ENCODE results near the gene ORC1.

ORC1 gene

DNA sequence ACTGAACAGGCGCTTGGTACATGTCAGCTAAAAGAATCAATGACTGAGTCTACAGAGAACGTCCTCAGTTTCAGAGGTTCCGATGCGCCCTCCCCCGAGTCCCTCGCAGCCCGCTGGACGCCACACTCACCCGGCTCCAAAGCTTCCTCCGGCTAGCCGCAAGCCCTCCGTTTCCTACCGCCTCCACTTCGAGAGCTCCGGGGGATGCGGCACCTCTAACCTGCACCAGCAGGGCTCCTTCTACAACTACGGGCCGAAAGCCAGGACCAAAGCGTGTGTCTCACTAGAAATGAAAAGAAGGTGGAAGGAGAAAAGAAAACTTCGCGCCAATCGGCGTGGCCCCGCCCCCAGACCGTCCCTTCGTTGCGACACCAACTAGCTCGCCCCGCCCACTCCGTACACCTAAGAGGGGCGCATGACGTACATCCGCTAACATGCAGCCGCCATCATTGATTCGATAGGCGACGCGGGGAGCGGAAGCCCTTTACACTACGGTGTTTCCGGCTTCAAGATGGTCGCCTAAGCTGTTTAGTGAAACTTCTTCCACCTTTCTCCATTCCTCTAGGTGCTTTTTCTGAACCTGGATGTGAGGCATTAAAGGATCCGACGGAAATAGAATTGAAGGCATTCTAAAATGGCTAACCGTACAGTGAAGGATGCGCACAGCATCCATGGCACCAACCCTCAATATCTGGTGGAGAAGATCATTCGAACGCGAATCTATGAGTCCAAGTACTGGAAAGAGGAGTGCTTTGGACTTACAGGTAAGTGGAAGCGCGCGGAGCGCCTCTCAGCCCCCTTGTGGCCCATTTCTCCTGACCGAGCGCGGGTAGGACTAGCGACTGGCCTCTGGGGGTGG is at the start of gene ORC1, which contains the start of gene PRPF38A:
ORC1 (minus strand) TSS at position 308 of the 859 bp plus-strand sequence. CDS start 2,200 bp downstream, outside the sequence.
PRPF38A (plus strand) TSS at position 487 of the 859 bp plus-strand sequence; CDS start at position 635, 148 bp downstream.
- no peak for DNase-seq

DNA sequence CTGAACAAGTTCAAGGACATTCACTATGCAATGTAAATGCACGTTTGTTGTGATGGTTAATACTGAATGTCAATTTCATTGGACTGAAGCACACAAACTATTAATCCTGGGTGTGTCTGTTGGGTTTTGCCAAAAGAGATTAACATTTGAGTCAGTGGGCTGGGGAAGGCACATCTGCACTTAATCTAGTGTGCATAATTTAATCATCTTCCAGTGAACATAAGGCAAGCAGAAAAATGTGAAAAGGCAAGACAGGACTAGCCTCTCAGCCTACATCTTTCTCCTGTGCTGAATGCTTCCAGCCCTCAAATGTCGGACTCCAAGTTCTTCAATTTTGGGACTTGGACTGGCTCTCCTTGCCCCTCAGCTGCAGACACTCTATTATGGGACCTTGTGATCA is 40.2 kb upstream of the ORC1 start:
- DNase-seq: no peak

DNA sequence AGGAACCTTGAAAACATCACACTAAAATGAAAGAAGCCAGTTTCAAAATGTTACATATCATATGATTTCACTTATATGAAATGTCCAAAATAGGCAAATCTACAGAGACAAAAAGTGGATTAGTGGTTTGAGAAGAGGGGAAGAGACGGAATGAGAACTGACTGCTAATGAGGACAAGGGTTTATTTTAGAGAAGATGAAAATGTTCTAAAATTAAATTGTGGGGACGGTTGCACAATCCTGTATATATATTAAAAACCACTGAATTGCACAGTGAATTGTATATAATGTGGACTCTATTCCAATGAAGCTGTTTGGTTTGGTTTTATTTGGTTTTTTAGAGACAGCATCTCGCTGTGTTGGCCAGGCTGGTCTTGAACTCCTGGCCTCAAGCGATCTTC is 35.8 kb upstream of the ORC1 start:
- no peak for DNase-seq

DNA sequence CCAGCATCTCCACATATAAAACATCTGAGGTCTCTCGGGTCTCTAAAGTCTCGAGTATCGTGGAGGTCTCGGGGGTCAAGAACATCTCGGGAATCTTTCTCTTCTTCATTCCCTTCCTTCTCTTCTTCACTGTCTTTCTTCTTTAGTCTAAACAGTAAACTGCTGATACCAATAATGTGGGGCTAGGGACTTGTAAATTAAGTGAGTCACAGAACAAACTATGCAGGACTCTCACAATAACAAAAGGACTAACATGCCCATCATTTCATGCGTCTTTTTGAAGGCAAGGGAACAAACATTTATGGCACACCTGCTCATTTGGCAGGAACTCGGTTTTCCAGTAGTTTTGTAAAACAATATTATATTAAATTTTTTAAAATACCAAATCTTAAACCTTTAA is 32.6 kb upstream of the ORC1 start:
- no peak for DNase-seq

DNA sequence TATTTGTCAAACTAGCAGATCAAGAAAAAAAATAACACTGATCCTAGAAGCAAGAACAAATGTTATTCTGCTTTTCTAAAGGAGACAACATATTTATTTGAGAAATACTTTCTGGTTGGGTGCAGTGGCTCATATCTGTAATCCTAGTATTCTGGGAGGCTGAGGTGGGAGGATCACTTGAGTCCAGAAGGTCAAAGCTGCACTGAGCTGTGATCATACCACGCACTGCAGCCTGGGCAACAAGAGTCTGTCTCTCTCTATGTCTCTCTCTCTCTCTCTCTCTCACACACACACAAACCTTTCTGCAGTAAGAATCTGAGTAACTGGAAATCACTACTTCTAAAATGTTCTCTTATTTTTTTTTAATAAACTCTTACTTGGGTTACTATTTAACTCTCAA is 31.4 kb upstream of the ORC1 start:
- no peak for DNase-seq

DNA sequence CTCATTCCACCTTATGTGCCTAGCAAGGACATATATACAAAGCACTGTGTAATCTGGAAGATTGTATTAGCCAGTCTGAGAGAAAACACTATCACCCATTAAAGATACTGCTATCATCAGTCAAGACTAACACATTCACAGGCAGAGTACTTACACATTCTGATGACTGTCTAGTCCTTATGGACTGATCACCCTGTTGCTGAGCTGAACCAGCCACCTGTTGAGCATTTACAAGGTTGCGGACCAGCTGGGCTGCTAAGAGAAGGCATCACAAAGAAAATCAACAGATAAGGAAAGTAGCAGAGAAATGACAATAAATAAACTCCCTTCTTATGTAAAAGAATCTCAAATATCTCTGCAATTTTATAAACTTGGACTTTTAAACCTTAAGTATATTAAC is 31.0 kb upstream of the ORC1 start:
- no peak for DNase-seq

DNA sequence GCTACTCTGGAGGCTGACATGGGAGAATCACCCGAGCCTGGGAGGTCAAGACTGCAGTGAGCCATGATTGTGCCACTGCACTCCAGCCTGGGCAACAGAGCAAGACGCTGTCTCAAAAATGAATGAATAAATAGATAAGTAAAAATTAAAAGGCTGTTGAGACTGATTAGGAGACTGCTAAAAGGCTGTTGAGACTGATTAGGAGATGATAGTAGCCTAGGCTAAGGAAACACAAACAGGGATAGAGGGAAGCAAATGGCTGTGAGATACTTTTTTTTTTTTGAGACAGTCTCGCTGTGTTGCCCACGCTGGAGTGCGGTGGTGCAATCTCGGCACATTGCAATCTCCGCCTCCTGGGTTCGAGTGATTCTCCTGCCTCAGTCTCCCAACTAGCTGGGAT is 28.6 kb upstream of the ORC1 start:
- DNase-seq: no peak

DNA sequence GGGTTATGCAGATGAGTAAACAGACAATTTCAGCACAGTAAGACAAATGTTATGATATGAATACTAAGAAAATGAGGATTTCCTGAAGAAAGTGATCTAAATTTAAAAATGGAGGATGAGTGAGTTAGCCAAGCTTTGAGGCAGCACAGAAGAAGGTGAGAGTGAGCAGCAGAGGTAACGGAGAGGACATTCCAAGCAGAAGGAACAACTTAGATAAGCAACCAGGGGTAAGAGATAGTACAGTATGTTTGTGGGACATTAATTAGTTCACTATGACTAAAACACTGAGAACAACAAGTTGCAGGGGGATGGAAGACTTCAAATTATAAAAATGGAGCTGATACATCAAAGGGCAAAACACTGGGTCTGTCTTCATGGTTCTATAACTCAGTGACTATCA is 22.9 kb upstream of the ORC1 start:
- no peak for DNase-seq

DNA sequence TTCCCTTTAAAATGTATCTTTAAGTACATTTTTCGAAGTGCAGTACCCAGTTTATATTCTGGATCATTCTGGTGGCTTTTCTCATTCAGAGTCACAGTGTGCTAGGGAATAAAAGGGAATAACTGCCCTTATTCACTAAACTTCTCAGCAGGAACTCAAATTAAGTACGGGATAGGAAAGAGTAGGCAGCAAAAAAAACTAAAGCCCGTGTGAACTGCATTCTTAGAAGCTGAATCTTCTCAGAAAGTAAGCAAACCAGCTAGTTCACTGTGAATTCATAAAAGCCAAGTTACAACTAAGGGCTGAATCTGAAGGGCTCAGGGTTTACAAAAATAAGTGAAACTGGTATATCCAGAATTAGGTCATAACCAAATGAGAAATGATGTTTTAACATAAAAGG is 22.1 kb upstream of the ORC1 start:
- DNase-seq: no peak

DNA sequence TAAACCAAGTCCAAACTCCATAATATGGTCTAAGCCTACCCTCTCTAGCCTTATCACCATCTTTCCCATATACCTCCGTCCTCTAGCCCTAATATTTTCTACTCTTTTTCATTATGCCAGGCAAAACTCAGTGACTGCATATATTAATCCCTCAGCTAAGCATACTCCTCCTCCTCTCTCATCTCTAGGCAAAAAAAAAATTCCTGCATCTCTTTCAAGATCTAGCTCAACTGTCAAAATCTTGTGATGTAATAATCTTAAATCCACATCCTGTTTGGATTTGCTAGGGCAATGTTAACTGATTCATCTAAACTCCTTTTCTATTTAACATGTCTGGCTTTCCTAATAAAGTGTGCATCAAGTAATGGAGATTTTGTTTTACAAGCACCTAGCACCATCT is 20.6 kb upstream of the ORC1 start:
- DNase-seq: no peak

DNA sequence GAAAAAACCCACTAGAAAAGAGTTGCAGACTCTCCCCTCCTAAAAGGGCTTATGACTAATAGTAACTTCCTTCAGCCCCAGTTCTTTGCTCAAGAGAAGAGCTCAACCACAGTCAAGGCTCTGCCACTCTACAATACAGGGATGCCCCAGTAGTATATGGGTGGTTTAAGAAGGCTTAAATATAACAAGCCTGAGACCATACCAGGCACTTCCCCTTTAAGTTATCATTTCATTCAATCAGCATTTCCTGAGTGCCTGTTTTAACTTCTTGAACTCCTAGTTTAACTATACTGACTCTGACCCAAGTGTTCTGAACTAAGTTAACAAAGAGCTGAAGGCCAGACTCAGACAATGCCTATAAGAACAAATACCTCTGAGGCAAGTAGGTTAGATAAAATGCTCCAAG is 20.0 kb upstream of the ORC1 start:
- DNase-seq: no peak

DNA sequence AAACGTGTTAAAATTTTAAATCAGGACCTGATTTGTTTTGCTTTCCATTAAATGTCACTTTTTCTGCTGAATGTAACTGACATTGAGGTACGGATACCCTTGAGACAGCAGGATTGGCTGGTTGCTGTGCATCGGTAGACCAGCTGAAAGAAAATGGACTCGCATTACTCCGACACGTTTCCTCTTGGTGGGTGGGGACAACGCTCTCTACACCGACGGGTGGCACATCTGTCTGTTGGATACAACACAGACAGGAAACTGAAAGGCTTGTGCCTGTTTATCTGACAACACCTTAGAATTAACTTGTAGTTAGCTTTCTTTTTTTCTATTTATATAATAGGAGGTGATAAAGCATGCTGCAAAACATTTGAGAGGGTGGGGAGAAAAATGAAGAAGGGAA is 19.5 kb upstream of the ORC1 start:
- no peak for DNase-seq

DNA sequence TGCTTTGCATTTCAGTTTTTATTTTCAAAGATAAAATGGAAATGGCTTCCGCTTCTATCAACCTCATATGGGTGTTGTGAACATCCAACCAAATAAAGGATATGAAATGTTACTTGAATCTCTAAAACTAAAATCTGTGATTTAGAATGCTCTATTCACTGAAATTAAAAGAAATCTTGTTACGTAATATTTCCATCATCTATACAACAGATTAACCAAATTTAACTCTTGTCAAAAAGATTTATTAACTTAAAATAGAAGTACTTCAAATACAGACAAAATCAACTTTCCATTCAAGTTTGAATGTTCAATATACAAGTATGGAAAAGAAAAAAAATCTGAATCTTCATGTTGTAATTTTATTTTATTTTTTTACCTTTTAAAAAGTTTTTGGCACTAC is 18.8 kb upstream of the ORC1 start:
- no peak for DNase-seq

DNA sequence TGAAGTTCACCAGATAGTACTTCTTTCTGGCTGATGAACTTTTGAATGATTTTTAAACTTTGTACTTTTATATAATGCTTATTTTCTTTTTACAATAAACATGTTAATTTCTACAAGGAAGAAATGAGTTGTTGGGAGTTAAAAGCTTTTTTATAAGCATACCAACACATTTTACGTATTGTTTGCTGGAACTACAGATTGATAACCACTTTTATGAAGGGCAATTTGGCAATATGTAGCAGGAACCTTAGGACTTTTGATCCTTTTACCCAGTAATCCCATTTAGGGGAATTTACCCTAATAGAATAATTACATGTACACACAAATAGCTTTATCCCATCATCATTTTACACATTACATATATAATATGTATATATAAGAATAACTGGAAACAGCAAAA is 16.5 kb upstream of the ORC1 start:
- no peak for DNase-seq

DNA sequence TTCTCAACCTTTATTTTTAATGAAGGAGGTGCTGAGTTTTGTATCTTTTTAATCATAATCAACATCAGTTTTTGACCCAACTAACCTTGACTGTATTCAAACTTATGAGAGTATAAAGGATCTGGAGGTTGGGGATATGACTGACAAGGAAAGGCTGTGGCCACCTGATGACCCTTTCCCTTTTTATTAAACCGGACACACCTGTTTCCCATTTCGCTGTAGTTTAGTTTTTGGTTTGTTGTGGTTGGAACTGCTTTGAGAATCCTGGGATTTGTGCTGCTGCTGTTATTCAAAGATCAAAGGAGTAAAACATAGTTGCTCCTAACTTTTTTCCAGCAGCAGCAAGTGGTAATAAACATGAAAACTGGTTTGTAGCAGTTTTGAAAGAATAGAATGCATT is 12.6 kb upstream of the ORC1 start:
- DNase-seq: no peak

DNA sequence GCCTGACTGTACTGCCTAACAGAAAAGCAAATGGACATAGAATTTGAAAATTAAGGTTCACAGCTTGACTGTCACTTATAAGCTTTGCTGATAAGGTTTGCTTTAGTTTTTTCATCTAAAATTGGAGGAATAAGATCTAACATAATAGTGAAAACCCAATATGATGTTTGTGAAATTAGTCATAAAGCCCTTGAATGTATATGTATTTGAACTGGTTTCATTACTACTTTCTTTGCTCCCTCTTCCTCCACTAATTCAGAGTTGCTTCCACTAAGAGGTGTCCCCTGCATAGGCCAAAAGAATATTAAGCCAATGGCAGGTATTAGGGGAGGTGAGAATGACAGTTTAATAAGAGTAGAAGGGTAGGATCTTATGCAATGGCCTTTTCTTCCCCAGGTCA is 10.7 kb upstream of the ORC1 start:
- no peak for DNase-seq

DNA sequence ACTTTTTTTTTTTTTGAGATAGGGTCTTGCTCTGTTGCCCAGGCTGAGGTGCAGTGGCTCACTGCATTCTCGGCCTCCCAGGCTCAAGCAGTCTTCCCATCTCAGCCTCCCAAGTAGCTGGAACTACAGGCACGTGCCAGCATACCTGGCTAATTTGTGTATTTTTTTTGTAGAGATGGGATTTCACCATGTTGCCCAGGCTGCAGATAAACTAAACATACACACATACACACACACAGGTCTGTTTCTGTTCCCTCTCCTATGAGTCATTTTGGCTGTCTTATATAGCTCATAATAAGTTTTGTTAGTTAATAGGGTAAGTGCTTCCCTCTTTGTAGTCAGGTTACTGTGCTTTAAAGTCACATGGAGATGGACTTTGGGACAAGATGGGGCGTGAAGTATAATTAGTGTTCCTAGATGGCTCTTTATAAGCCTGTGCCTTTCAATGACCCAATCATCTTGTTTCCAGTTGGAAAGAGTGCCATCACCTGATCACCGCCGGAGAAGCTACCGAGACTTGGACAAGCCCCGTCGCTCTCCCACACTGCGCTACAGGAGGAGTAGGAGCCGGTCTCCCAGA is 9.3 kb upstream of the ORC1 start:
- DNase-seq: no peak

DNA sequence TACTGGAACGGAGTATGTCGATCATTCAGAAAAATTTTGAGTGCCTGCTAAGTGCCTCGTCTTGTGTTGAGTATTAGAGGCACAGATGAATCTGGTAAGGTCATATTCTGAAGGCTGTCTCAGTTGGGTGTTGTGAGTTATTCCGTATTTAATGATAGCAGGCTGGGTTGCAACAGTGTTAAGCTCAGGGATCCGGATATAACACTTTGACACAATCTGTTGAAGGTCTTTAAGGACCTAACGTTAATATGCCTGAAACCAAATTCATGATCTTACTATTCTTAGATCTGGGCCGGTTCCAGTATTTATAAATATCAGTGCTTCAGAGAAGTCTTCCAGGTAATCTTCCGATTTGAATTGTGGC is 734 bp upstream of the ORC1 start:
- no peak for DNase-seq

DNA sequence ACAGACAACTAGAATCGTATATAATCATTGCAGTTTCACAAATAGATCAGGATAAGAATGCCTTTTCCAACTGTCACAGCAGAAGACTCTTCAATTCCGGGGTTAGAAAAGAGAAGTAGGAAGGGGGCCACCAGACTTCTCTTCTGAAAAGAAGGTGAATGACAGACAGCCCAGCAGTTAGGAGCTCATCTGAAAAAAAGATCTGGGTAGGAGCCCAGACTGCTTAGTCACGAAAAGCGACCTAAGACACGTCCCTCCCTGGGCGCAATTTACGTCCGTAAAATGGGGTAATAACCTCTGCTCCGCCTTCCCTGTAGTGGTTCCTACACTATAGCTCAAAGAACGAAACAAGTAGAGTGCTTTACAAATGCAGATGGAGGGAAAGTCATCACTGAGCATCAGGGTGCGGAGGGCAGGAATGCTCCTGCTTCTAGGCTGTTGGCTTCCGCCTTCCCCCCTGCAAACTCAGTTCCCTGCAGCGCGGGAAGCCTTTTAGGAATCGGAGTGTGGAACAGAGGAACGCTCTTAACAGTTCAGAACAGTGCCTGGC is 582 bp downstream of the ORC1 start:
- no peak for DNase-seq

DNA sequence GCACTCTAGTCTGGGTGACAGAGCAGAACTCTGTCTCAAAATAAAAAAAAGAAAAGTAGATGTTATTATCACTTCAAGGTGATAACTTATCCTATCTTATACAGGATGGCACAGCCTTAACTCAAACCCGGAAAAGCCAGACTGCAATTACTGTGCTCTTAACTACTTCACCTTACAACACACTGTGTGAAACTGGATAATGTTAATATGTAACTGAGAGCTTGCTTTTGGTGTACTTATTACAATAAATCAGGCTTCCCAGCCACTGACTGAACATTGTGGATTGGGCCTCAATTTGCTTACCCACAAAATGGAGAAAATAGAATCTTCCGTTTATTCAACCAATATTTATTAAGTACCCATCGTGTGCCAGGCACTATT is 1.4 kb downstream of the ORC1 start:
- DNase-seq: no peak

DNA sequence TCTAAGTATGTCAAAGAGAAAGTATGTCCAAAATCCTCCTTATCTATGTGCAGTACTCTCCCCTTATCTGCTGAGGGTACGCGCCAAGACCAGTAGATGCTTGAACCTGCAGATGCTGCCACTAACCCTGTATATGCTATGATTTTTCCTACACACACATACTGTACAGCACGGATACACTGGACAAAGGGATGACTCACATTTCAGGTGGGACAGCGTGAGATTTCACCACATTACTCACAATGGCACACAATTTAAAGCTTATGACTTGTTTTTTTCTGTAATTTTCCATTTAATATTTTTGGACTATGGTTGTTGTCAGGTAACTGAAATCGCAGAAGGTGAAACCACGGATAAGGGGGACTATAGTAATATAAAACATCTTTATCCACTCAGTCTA is 4.1 kb downstream of the ORC1 start:
- no peak for DNase-seq

DNA sequence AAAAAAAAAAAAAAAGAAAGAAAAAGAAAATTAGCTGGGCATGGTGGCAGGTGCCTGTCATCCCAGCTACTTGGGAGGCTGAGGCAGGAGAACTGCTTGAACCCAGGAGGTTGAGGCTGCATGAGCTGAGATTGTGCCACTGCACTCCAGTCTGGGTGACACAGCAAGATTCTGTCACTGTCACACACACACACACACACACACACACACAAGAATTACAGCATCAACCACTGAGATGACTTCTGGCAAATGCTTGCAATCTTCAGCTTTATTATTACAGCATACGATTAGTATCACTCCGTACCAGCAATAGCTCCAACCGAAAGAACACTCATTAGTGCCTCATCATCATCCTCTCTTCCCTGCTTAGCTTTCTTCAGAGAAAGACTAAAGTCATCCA is 4.6 kb downstream of the ORC1 start:
- no peak for DNase-seq

DNA sequence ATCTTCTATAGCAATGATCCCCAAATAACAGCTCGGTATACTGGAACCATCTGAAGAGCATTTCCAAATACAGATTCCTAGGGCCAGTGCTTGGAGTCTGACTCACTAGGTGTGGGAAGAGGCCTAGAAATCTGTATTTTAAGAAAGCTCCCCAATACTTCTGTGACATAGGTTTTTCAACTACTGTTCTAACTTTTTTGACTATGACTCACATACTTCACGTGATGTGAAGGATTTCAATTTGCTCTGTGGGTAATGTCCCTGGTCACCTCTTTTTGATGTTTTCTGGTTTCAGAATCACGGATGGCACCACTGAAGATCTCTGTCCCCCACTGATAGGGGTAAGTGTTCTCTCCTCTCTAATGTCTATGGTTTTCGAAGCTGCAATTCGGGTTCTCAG is 11.0 kb downstream of the ORC1 start:
- DNase-seq: no peak

DNA sequence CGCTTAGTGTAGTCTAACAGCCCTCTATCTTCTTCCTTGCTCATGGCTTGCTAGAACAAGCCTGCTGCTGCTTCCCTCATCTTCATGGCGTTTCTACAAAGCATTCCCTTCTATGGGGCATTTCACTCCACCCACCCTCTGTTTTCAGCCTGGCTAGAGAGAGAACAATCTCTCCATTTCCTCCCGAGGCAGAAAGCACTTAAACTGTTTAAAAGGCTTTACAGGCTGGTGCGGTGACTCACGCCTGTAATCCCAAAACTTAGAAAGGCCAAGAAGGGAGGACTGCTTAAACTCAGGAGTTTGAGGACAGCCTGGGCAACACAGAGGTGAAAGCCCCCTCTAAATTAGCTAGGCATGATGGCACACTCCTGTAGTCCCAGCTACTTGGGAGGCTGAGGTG is 17.8 kb downstream of the ORC1 start:
- DNase-seq: no peak

DNA sequence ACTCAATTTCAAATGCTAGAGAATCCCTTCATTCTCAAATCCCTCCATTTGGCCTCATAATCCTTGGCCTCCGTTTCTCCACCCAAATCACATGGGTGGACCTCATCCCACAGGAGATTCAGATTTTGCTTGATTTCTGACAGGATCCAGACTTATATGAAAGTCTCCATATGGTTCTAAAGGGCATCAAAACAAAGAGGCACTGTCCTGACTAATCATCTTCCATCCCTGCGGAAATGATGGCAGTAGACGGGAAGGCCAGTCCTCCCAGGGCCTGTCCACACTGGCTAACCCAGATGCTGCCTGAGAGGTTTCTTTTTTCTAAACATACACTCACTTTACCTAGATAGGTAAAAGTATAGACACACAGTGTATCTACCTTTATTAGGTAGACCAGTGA is 18.8 kb downstream of the ORC1 start:
- no peak for DNase-seq
